Activated effector memory CD4-positive, alpha-beta T cell treated with Interleukin-2 at 50 U/mL for 16 hours (primary cell): ENCODE results near the gene IDS.
"Not testable (repeated sequence)": the region's sequence is repeated elsewhere in the genome, so short reads cannot be mapped to it uniquely, and the experiment has no call there.

ENCODE experiments used
- DNase-seq: peaks from one replicate; pipeline ENCODE4 v3.0.0-alpha.2; 2020

The IDS gene

DNA sequence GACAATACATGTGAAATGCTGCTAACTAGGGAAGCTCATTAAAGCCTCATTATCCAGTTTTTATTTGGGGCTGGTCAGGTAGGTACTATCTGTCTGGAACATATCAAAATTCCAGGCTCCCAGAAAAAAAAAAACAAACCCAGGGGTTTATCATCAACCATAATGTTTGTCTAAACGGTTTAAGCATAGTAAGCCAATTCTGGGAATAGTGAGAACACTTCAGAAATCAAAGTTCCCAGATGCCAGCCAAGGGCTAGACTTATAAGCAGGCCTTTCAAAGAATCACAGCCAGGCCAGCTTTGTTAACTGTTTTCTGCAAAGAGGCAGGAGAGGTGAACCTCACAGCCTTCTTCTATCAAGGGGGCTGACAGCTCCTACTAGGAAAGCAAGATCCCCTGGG lies 8.1 kb downstream of the IDS start:
- DNase-seq: no peak

DNA sequence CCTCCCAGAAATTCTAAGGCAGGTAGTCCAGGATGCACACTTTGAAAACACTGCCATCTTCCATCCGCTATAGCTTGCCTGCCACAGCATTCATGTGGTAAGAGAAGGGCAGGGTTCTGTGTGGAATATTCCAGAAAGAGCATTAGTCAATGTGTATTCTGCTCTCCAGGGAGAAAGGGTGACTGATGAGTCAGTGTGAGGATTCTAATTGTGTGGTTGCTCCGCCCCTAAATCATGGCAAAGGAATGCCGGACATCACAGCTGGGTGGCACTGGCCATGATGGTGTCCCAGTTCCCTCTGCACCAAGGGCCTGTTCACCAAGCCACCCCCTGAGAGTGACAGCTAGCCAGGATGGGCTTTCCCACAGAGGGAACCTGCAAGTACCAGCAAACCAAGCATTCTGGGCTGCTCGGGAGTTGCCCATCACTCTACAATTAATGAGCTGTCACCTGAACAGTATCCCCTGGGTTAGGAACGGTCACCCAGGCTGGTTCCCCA lies 9.5 kb downstream of the IDS start:
- DNase-seq: no peak

- no peak for DNase-seq
Measured at GRCh38 chrX:149494844-149495565, 10.1 kb downstream of the IDS start.

DNA sequence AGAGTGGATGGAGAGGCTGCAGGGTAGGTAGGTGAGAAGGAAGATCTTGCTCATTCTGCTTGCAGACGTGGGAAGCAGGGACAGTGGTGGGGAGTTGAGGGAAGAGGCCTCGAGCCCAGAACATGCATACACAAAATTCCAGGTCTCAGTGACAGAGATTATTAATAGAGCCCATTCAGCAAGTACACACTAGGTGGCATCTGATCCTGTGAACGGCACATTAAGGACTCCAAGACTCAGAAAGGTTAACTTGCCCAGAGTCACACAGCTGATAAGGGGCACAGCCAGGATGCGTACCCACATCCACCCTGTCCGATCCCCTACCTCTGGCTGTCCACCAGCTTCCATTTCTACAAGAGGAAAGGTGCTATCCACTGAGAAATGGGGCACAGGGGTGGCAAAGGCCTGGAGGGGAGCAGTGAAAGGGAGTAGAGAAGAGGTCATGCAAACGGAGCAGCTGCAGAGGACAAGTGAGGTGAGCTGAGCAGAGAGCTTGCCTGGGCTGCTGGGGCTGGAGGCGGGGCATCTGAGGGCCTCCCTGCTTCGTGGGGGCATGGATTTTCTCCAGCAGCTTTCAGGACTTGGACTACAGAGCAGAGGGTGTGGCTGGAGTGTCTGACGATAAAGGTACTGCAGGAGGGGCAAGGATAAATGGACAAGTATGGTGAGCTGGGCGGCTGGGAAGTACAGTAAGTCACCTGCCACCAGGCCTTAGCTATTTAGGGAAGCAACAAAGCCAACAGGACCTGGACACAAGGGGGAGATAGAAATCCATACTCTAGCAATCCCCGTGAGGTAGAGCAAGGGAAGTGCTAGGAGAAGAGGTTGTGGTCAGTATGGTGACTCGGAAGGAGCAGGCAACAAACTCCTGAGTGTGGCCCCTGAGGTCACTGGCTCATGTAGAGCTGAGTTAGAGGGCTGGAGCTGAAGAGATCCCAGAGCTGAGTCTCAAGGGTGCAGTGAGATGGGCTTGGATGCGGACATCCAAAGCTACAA lies 11.2 kb downstream of the IDS start:
- no peak for DNase-seq

GRCh38 chrX:149491812-149492211 lies 13.3 kb downstream of the IDS start:
- DNase-seq: no peak

DNA sequence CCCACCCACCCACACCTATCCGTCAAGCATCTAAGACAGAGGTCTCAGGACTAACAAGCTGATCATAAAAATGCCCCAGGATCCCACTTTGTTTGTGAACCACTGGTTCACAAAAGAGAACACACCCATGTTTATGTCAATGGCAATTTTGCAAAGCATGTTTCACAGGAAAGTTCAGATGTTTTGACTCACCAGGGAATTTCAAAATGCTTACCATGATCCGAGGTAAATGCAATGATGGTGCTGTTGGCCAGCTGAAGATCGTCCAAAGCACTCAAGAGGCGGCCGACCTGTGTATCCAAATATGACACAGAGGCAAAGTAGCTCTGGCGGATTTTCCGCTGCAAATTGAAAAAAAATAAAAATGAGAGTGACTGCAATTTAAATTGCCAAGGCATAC lies 15.0 kb downstream of the IDS start:
- DNase-seq: no peak

DNA sequence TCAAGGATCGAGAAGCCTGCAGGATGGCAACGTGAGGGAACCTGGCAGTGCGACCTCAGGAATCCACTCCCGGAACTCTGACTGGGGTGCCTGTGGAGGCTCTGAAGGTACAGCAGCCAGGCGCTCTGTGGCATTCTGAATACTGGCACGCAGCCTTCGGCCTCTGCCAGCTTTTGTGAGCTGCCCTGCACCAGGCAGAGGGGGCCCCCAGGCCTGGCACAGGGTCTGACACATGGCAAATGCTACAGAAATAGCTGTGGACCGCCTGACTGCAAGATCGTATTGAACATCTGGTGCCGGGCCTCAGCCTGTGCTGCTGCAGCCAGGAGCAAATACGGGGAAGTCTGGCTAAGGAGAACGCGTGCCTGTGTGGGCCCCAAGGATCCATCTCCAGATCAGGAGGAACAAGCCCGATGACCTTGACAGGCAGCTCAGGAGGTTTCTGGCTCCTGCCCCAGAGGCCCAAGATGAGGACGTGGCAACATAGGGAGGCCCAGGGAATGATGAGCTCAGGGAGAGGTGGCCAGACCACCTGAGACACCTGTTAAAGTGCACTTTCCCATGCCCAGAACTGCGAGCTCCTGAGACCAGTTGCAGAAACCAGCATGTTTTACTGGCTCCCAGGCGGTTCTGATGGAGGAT lies 16.6 kb downstream of the IDS start:
- not testable (repeated sequence) for DNase-seq

DNA sequence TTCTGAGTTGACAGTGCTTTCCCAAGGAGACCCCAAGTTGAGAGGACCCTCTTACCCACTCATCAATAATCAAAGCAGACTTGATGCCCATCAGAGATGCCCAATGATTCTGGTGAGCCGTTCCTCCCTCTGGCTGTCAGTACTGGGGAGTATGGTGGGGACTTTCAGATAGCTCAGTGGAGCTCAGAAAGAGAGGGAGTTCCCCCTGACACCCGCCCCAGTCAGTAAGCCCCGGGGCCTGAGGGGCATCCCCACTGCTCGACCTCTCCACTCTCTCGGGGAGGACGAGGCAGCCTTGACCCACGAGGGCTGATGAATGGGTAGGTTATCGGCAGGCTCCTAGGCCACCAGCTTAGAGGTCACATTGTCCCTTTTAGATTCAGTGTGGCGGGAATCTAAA lies 17.1 kb downstream of the IDS start:
- DNase-seq: not testable (repeated sequence)

DNA sequence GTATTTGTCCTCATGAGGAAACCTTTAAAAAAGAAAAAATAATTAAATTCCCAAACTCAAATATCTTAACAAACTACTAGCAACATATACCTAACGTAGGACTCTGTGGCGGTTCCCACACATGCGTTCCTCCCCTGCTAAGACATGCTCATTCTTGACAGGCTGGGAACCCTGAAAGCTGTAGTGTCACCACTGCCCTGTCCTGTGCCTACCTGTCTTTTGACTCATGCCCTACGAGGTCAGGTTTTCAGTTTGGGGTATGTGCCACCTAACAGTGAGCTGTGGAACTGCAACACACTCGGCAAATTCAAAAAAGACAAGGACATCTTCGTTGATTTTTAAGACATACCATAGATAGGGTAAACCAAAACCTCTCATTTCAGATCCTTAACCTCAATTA lies 17.8 kb downstream of the IDS start:
- no peak for DNase-seq

- DNase-seq: no peak
Measured at GRCh38 chrX:149476513-149476912, 28.6 kb downstream of the IDS start.

- DNase-seq: no peak
Measured at GRCh38 chrX:149473966-149474365, 31.1 kb downstream of the IDS start.

DNA sequence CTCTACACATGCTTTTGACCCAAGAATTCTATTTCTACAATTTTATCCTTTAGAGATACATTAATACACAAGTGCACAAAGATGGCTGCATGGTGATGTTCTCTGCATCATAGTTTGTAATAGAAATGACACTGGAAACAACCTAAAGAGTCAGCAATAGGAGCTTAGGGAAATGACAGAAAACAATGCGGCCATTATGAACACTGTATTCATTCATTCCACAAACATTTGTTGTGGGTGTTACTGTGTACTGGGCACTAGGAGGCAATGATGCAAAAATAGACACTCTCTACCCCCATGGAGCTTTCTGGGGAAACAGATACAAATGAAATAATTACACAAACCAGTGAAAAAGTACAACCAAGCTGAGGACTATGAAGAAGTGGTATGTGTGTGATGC lies 32.0 kb downstream of the IDS start:
- no peak for DNase-seq

DNA sequence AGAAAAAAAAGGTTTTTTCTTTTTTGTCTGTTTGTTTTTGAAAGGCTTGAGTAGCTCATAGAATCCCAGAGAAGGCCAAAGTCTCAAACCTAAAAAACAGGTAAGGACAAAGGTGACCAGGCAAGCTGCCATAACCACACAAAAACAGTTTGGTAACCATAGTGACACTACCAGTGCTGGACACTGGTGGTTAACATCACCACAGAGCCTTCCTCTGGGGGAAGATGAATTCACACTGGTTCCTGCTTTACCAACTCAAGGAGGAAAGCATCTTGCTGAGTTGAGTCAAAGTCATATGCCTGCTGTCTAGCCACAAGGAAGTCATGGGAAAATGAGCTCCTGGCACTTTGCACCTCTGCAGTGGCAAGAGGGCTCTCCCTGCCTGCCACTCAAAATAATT lies 32.5 kb downstream of the IDS start:
- no peak for DNase-seq

GRCh38 chrX:149471397-149471796 lies 33.7 kb downstream of the IDS start:
- DNase-seq: no peak

- DNase-seq: peak; percentile 30
Measured at GRCh38 chrX:149470955-149471354, 34.2 kb downstream of the IDS start.

DNA sequence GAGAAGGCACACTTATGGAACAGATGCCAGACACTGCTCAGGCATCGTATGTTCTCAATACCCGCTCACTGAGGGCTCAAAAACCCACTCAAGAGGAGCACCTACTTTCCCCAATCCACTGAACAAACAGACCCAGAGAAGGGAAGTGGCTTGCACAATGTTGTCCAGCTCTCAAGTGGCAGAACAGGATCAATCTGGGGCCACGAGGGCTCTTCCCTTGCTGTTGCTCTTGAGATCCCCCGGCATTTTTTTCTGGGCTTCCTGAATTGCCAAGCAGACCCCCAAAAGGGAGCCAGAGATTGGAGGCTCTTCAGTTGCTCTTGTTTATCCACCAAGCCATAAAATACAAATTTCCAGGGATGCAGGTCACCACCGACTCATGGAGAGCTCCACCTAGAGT lies 35.7 kb downstream of the IDS start:
- no peak for DNase-seq

DNA sequence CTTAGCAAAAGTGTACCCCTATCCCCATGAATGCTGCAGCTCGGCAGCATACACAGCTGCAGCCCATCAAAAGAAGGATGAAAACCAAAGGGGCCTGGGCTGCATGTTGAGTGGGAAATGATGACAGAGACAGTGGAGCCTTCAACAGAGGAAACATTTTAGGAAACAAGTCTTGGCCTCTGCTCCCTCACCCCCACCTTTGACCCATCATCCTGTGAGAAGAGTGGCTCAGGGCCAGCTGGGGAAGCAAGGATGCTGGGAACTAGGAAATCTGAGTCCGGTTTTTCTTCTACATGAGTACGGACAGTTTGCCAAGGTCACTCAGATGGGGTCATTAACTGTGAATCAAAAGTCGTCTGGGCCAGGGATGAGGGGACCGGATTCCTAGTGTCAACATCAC lies 37.2 kb downstream of the IDS start:
- no peak for DNase-seq

GRCh38 chrX:149467461-149467860 lies 37.6 kb downstream of the IDS start:
- no peak for DNase-seq

DNA sequence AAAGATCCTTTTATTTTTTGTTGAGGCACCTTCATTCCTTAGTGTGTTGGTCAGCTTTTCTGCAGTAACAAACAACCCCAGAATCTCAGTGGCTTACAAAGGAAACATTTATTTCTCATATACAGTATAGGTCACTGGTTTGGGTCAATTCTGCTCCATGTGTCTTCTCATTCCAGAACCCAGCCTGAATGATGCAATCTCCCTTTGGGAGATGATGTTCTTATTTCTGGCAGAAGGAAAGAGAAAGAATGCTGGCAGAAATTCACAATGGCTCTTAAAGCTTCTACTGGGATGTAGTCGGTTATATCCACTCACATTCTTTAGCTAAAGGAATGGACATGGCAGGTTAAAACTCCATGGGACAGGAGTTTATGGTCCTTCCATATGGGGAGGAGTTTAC lies 42.3 kb downstream of the IDS start:
- DNase-seq: no peak

DNA sequence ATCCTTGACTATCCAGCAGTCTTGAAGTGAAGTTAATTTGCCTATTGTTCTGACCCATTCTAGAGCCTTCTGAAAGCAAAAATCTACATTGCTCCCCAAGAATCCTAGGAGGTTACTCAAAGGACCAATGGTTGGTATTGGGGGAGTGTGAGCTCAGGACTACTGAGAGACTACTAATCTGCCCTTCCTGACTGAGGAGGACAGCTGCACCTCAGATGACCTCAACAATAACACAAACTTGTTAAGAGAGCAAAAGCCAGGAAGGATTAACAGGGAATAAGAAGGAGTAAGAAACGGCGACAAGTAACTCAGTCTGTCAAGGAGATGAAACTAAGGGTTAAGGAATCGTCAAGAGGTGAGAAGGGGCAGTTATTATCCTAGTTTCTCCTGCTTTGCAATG lies 43.4 kb downstream of the IDS start:
- DNase-seq: no peak

DNA sequence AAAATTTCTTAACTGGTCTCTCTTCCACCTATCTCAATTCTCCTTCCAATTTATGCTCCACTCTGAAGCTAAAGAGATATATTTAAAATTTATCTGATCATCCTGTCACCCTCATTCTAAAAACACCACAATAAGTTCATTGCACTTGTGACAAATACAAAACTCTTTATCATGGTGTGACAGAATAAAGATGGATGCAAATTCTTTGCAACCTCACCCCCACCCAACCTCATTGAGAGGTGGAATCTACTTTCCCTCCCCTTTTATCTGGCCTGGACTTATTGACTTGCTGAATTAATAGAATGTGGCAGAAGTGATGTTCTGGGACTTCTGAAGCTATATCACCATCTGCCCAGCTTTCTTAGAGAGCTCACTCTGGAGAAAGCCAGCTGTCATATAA lies 46.5 kb downstream of the IDS start:
- no peak for DNase-seq

DNA sequence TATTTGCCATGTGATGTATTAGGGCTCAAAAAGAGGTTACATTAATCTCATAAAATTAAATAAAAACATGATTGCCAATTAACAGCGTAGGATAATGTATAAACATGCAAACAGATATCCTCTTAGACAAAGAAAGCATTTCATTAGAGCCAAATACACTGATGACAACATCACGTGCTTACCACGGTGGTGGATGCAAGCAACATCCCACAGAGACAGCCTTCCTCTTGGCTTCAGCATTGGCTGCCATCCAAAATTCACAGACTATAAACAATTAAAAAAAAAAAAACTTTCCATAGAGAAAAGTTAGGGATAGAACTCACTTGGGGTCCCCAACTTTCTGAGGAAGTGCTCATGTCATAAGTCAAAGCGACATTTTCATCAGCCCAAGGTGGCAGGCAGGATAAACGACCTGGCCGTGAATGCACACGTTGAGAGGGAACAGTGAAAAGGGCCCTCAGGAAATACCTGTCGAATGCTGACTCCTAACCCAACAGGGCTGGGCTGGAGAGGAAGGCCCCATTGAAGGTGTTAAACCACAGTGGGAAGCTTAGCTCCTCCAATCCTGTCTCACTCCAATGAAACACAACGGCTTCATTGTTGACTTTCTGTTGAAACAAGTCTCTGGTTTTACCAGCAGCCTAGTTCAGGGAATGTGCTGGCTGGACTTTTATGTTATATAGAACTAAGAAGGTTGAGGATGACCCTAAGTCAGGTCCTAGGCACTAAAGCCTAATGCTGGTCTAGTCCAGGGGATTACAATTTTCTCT lies 48.4 kb downstream of the IDS start:
- no peak for DNase-seq

- no peak for DNase-seq
Measured at GRCh38 chrX:149455934-149456333, 49.2 kb downstream of the IDS start.
